Measurements from ENCODE around the gene SPSB3.
"Not testable (repeated sequence)": the region's sequence is repeated elsewhere in the genome, so short reads cannot be mapped to it uniquely, and the experiment has no call there.

SPSB3 gene

DNA sequence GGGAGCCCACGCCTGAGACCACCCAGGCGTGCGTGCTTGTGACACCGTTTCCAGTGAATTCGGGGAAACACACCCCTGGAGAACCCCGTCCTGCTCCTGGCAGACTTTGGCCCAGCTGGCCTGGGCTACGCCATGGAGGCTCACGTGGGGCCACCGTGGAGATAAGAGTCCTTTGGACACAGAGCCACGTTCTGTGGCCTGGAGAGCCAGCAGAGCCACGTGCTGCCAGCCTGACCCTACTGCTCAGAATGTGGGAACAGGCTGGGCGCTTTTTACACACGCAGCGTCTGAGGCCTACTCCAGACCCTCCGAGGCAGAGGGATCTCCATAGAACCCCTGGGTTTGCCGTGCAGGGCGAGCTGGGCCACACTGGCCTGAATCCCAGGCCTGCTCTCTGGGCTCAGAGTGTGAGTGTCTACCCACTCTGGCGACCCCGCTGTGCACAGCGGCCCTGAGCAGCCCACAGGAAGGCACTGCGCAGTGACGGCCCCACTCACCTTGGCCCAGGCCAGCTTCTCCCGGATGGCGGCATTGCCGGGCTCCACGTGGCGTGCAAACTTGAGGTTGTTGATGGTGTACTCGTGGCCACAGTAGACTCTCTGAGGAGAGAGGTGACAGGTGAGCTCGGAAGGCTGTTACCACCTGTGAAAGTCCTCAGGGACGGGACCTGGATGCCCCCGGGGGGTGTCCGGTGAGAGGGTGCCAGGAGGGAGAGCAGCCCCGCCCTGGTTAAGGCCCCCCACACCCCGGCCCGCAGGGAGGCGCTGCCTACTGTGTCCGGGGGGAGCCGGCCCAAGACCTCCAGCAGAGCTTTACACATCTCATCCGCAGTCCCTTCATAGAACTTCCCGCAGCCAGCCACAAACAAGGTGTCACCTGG, 34.3 kb upstream of the SPSB3 start:
- no peak for DNase-seq

DNA sequence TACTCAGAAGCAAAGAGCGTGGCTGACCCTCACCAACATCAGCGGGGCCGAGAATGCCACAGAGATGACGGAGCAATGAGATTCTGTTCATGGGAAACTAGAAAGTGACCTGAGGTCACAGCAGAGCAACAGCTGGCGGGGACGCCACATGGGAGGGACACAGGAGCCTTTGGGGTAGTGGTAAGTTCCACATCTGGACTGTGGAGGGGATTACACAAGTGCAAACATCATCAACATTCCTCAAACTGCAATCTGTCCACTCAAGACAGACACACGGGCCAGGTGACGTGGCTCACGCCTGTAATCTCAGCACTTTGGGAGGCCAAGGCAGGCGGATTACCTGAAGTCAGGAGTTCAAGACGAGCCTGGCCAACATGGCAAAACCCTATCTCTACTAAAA, 33.1 kb upstream of the SPSB3 start:
- DNase-seq: no peak

DNA sequence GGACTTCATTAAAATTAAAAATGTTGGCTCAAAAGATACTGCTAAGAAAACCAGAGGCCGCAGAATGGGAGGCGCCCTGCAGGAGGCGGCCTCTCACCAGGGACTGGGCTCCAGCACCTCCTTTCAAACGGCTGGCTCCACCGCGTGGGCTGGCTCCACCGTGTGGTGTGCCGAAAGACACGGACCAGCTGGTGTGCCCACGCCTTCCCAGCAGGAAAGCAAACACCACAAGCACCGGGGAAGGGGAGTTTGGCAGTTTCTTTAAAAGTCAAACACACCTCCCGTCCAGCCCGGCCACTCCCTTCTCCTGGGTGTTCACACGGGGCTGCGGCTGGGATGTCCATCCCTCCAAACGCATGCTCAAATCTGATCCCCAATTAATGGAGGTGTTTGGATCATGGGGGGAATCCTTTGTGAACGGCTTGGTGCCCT, 30.4 kb upstream of the SPSB3 start:
- peak; percentile 12 for DNase-seq

DNA sequence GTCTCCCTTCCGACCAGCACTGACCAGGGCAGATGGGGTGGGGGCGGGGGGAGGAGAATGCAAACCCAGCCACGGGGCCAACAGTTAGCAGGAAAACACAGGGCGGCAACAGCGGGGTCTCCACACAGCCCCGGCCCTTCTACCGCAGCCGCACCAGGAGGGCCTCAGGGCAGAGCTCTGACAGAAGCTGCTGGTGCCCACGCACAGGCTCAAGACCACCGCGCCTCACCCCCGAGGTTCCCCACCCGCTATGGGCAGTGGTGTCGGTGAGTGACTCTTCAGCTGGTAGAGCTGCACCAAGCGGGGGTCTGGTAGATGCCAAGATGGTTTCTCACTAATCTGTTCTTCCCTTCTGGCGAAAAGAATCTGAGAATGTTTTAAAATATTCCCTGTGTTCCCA, 28.2 kb upstream of the SPSB3 start:
- DNase-seq: no peak

DNA sequence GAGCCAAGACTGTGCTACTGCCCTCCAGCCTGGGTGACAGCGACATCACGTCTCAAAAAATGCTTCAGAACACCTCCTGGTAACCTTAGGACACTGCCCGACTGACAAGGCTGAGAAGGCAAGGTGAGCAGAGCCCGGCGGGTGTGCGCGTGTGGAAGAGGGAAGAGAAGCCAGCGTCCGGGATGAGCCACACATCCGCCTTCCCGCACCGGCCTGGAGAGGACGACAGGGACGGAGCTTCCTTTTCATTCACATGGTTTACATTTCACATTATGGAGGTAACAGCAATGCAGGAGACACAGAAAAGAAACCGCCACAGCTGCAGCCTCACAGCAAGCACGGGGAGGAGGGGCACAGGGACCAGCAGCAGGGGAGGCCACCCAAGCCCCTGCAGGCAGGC, 27.7 kb upstream of the SPSB3 start:
- DNase-seq: no peak

DNA sequence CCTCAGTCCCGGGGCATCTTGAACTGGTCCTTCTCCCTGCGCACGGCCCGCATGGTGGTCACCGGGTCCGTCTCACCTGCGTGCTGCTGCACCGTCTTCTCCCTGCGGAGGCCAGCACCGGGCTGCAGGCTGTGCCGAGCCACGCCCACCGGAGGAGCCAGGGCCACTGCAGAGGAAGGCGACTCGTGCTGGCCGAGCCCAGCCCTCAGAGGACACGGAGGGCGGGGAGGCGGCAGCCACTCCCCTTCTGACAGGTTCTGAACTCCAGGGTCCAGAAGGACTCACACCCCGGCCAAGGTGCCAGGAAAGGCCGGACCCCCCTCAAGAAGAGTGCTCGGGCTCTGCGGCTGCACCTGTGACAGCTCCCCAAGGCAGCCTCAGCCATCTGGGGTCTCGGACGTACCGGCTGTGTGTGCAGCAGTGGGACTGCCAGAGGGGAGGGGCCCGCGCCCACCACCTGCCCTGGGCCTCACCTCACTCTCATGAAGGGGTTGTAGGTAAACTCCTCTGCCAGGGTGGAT, 27.0 kb upstream of the SPSB3 start:
- DNase-seq: no peak

DNA sequence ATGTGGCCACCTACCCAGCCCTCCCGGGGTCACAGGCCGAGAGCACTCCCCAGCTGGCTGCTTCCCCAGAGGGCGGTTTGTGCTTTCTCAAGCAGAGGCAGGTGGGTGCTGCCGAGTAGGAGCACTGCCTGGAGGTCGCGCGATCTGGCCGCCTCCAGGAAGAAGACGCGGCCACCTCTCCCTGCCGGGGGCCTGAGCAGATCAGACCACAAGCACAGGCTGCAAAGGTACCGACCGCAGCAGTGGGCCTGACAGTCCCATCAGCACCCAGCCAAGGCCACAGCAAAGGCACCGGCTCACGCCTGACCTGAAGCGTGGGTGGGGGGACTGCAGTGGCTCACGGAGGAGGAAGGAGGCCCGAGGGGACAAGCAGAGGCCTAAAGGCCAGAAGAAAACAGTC, 26.3 kb upstream of the SPSB3 start:
- no peak for DNase-seq

DNA sequence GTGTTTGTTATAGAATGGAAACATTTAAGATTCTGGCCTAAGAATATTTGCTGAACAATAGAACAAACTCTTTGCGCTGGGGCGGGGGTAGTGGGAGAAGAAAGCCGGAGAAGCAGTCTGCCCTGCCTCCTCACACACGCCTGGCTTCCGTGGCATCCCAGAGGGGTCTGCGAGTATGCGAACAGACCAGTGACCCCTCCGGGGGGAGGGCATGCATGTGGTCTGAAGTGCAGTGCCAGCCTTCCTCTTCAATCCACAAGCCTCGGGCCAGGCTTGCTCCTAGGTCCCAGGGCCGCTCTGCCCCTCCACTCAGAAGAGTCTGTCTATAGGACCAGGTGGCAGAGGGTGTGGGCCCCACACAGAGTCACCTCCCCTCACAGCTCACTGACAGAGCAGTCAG, 25.3 kb upstream of the SPSB3 start:
- DNase-seq: no peak

DNA sequence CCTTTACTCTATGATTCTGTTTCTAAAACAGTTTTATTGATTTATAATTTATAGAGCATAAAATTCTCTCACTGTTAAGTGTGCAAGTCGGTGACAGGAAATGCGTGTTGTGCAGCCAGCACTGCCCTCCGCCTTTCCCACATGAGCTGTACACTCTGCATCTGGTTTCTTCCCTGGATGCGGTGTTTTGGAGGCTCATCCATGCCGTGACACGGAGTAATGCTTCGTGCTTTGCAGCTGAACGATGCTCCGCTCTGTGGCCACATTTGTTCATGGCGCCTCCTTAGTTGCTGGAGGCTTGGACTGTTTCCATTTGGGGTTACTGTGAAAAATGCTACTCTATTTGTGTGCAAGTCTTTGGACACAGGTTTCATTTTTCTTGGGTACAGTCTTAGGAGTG, 18.3 kb upstream of the SPSB3 start:
- DNase-seq: no peak

DNA sequence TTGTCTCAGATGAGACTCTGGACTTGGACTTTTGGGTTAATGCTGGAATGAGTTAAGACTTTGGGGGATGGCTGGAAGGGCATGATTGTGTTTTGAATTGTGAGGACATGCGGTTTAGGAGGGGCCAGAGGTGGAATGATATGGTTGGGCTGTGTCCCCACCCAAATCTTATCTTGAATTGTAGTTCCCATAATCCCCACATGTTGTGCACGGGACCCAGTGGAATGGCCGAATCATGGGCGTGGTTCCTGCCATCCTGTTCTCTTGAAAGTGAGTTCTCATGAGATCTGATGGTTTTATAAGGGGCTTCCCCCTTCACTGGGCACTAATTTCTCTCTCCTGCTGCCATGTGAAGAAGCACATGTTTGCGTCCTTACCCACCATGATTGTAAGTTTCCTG, 16.9 kb upstream of the SPSB3 start:
- not testable (repeated sequence) for DNase-seq

DNA sequence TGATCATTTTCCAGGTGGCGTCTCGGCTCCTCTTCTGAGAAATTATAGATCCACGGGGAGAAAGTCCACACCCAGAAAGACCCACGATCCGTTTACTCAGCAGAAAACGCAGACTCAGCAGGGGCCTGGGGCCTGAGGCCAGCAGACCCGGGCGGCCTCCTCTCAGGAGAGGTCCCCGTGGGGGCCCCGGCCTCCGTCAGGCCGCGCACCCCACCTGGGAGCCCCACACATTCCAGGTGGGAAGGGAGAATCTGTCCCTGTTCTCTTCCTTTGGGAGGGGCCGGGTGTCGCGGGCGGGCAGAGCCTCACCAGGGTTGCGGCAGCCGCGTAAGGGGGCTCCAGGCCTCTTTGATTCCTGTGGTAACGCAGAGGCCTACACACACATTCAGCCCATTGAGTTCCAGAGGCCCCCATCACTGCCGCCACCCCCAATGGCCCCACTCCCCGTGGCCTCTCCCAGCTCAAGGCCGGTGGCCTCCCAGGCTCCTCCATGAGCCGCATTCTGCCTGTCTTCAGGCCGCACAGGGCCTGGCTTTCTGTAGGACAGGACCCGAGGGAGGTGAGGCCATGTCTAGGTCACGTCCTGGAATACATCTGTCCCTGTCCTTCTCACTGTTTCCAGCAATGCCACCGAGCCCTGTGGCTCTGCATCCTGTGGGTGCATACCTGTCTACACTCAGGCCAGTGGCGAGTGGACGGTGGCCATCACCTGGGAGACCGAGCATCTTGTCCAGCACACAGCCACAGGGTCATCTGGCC, 12.7 kb upstream of the SPSB3 start:
- DNase-seq: no peak

DNA sequence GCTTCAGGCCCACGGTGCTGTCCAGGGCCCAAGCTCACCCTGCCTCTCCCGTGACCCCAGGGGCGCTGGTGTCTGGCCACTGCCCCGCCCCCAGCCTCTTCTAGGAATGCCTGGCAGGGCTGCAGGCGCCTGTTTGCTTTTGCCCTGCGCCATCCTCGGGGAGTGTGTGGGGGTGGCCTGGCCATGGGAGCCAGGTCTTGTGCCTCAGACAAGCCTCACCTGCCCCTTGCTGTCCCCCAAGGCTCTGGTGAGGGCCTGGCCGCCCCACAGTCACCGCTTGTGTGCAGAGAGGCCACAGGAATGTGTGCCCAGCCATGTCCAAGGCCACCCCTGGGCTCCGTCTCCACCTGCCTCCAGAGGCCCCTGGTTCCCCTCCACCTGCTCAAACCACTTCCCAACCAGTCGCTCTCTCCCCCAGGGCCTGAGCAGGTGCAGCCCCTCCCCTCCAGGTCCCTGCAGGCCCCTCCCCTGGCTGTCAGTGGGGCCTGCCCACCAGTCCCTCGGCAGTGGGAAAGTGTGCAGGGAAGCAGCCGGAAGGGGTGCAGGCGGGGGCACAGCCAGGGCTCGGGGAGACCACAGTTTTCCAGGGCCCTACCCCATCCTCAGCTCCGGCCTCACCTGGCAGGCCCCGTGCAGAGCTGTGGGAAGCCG, 12.0 kb upstream of the SPSB3 start:
- no peak for DNase-seq

DNA sequence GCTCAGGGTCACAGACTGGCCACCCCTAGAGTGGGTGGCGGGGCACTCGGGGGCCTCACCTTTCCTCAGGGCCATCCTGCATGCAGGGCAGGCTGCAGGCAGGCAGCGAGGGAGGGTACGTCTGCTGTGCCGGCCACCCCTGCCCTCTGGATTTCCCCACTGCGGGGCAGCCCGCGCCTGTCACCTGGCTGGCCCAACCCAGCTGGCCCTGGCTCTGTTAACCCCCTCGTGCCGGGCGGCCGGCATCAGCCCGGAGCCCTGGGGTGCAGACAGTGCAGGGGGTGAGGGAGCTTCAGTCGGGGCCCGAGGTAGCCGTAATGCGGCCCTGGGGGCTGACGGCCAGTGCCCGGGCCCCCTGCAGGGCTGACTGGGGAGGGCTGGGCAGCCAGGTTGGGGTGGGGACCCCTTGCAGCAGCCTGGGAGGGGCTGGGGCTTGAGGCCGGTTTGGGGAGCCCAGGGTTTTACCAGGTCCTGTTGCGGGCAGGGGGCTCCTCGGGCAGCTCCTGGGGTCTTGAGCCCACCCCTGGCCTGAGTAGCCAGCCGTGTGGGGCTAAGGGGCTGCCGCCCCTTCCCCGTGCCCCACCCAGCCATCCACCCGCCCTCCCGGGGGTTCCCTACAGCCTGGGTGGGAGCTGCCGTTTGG, 11.3 kb upstream of the SPSB3 start, which contains the start of gene IGFALS:
IGFALS (minus strand) TSS at position 128 of the 643 bp plus-strand sequence; CDS start at position 75, 53 bp downstream.
- no peak for DNase-seq

DNA sequence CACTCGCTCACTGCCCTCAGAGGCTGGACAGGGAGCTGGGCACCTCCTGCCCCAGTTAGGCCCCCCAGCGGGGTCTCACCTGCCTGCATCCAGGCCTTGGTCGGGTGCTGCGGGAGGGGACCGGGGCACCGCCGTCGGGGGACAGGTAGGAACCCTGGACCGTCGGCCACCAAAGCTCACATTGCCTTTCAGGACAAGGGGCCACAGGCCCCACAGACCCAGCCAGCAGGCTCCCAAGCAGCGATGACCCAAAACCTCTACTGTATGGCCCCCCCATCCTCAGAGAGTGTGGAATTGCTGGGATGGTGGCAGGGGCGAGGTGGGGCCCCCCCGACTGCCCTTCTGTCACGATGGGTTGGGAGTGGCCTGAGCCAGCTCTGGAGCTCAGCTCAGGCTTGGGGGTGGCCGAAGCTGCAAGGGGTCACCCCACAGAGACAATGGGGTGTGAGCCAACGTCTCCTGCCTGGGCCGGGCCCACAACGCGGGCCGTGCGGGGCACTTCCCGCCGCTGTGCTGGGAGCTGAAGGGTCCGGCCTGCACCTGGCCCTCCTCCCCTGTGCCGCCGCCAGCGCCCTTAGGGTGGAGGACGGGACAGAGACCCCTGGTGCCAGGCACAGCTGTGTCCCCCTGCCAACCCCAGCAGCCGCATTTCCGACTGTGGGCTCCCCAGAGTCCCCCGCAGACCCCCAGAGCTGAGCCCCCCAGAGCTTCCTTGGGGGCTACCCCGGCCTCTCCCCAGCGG, 10.6 kb upstream of the SPSB3 start:
- no peak for DNase-seq

DNA sequence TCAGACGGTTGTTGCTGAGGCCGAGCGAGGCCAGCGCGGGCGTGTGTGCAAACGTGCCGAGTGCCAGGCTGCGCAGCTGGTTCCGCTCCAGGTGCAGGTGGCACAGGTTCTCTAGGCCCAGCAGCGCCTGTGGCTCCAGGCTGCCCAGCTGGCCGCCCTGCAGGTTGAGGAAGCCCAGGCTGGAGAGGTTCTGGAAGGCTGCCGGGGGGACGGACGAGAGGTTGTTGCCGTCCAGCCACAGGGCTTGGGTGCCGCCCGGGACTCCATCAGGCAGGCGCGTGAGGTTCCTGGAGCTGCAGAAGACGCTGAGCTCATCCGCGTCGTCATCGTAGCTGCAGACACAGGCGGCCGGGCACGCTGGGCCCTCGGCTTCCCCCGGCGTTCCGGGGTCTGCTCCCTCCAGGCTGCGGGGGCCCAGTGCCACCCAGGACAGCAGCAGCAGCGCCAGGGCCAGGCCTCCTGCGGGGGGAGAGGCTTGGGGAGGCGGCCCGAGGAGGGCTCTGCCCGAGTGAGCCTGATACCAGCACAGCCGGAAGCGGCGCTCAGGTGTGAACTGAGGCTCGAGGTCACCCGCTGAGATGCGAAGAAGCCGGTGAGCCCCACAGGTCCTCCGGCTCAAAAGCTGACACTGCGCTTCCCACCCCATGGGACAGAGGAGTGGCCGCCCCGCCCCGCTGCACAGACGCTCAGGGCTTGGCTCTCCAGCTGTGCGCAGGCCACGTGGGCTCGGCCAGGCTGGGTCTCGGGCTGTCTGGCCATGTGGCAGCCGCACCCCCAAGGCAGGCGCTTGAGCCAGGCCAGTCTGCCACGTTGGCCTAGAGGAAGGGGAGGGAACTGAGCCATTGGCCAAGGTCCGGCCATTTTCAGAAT, 9.8 kb upstream of the SPSB3 start:
- no peak for DNase-seq

DNA sequence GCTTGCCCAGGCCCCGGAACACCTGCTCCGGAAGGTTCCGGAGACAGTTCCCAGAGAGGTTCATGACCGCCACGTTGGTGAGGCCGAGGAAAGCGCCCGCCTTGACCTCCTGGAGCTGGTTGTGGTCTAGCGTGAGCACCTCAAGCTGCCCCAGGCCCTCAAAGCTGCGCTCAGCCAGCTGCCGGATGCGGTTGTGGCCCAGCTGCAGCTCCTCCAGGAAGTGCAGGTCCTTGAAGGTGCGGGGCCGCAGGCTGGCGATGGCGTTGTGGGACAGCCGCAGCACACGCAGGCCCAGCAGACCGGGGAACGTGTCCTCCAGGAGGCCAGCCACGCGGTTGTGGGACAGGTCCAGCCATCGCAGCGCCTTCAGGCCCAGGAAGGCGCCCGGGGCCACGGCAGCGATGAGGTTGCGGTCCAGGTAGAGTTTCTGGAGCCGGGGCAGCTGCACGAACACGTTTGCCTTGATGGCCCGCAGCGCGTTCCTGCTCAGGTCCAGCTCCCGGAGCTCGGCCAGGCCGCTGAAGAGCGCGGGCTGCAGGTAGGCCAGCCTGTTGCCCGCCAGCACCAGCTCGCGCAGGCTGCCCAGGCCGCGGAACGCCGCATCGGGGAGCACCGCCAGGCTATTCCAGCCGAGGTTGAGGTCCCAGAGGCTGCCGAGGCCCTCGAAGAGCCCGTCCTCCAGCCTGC, 9.0 kb upstream of the SPSB3 start:
- no peak for DNase-seq

DNA sequence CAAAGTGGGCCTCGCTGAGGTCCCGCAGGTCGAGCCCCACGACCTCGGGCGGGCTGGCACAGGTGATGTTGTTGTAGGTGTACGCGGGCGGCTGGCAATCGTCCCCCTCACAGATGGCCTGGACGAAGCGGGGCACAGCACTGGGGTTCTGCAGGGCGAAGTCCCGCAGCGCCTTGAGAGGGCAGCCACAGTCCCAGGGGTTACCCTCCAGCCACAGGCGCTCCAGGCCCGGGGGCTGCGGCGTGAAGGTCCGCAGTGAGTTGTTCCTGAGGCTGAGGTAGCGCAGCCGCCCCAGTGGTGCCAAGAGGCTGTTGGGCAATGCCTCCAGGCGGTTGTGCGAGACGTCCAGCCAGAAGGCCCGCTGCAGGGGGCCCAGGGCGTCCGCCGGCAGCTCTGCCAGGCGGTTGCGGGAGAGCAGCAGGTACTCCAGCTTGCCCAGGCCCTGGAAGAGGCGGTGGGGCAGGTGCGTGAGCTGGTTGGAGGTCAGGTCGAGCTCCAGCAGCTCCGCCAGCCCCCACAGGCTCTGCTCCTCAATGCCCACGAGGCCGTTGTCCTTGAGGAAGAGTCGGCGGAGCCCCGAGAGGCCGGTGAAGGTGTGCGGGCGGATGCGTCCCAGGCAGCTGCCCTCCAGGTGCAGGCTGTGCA, 8.4 kb upstream of the SPSB3 start:
- DNase-seq: no peak

DNA sequence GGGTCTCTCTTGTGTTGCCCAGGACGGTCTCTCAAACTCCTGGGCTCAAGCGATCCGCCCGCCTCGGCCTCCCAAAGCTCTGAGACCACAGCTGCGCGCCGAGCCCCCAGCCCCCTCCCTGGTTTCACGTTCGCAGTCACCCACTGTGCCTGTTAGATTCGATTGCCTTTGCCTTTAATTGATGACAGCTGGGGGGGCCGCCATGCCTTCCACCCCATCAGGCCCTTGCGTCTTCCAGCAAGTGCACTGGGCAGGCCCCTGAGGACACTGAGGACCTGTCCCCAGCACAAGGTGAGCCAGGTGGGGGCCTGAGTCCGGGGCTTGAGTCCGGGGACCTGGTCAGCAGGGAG, 7.9 kb upstream of the SPSB3 start:
- no peak for DNase-seq

DNA sequence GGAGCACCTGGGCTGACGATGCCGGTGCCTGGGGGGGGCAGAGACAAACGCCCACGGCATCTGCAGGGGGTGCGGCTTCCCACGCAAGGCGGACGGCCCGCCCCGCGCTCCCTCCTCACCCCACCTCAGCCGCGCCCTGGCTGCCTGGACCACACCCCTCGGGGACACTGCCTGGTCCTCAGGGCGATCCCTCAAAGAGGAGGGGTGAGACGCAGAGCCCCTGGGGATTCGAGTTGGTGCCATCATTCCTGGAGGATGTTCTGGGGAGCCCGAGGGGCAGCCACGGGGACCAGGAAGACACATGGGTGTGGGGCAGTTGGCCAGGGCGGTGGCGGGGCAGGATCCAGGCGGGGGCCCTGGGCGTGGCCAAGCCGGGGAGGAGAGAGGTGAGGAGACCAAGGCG, 7.3 kb upstream of the SPSB3 start:
- no peak for DNase-seq

DNA sequence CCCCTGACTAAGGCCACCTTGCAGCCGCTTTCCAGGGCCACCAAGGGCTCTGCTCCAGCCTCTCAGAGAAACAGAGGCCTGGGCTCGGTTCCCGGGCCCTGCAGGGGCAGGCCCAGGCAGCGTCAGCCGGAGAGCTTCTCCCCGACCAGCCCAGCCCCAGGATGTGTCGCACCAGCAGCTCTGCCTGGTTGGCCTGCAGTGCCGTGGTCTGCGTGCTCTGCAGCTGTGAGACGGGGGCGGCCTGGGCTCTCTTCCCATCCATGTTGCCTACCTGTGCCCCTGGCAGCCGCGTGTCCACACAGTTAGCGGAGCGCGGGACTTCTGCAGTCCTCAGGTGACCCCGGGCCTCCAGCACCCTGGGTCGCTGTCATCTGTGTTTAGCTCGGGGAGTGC, 6.3 kb upstream of the SPSB3 start:
- no peak for DNase-seq
